Smooth muscle cell (in vitro differentiated cells): Measurements from ENCODE around the gene CHAD. TPM values are rescaled to one million over a fixed set of nuclear protein-coding genes. Genes with fewer than 3 reads are reported as not detected.

Source experiments
- DNase-seq: peaks from one replicate; lab custom pipeline; 2025; ENCODE audit not compliant: unreplicated experiment; lab: John Stamatoyannopoulos, UW
- H2AFZ ChIP-seq: fragments of 200-600 bp; sonication (generic); 2 replicates; pipeline ENCODE4 v1.6.0; 2016; ENCODE audit warnings: antibody characterized with exemption, low read depth, mild to moderate bottlenecking
- H3F3A ChIP-seq: fragments of 200-600 bp; sonication (generic); 2 replicates; pipeline ENCODE4 v1.6.0; 2017; ENCODE audit warnings: antibody characterized with exemption, low read depth
- H3K27ac ChIP-seq: fragments of 200-600 bp; sonication (generic); 2 replicates; pipeline ENCODE4 v1.5.1; 2016; ENCODE audit warnings: low read depth, mild to moderate bottlenecking
- H3K27me3 ChIP-seq: fragments of 200-600 bp; sonication (generic); 2 replicates; pipeline ENCODE4 v1.6.1; 2016; ENCODE audit warnings: low read depth, mild to moderate bottlenecking
- H3K36me3 ChIP-seq: fragments of 200-600 bp; sonication (generic); 2 replicates; pipeline ENCODE4 v1.5.1; 2016; ENCODE audit warnings: low read depth
- H3K4me1 ChIP-seq: fragments of 200-600 bp; sonication (generic); 2 replicates; pipeline ENCODE4 v1.5.1; 2016; ENCODE audit warnings: low read depth
- H3K4me2 ChIP-seq: fragments of 200-600 bp; sonication (generic); 2 replicates; pipeline ENCODE4 v1.6.0; 2016; ENCODE audit warnings: mild to moderate bottlenecking
- H3K4me3 ChIP-seq: fragments of 200-600 bp; sonication (generic); 2 replicates; pipeline ENCODE4 v1.5.1; 2016; ENCODE audit warnings: mild to moderate bottlenecking
- H3K79me2 ChIP-seq: fragments of 200-600 bp; sonication (generic); 2 replicates; pipeline ENCODE4 v1.6.0; 2016; ENCODE audit warnings: low read depth, mild to moderate bottlenecking
- H3K9ac ChIP-seq: fragments of 200-600 bp; sonication (generic); 2 replicates; pipeline ENCODE4 v1.6.0; 2016; ENCODE audit warnings: low read depth
- H3K9me3 ChIP-seq: fragments of 200-600 bp; sonication (generic); replicated peaks from 2 replicates; pipeline ENCODE4 v1.5.1; 2016; ENCODE audit warnings: low read depth
- H4K20me1 ChIP-seq: fragments of 200-600 bp; sonication (generic); 2 replicates; pipeline ENCODE4 v1.6.0; 2016; ENCODE audit warnings: low read depth
- WGBS: methylation state at CpG from one replicate; pipeline ENCODE4 v1.1.7; 2016; ENCODE audit warnings: low lambda C conversion rate; 5-methylcytosine and 5-hydroxymethylcytosine counted together
- polyA plus RNA-seq: library from polyadenylated mRNA; unstranded; fragments of >200 nt; fragmentation: Nextera tagmentation; extraction: Ambion mirVana; gene quantifications from 2 replicates; pipeline ENCODE4 v1.2.1, GENCODE V29; 2016
- total RNA-seq: library from RNA; depleted of rRNA; stranded (reverse); fragments of >200 nt; gene quantifications from 2 replicates; pipeline ENCODE4 v1.2.3, GENCODE V29; 2014
- TF ChIP-seq, protein P1 (sequence below): fragments of 200-600 bp; sonication (generic); IDR thresholded peaks from 2 replicates; pipeline ENCODE4 v1.5.1; 2017; ENCODE audit warnings: borderline replicate concordance, mild to moderate bottlenecking, antibody characterized with exemption; ENCODE audit not compliant: insufficient read depth, poor library complexity, severe bottlenecking

CHAD gene
- total and polyA plus RNA-seq, 2 experiments from 2014 or later = 0.43 TPM; not detected in 1

DNA sequence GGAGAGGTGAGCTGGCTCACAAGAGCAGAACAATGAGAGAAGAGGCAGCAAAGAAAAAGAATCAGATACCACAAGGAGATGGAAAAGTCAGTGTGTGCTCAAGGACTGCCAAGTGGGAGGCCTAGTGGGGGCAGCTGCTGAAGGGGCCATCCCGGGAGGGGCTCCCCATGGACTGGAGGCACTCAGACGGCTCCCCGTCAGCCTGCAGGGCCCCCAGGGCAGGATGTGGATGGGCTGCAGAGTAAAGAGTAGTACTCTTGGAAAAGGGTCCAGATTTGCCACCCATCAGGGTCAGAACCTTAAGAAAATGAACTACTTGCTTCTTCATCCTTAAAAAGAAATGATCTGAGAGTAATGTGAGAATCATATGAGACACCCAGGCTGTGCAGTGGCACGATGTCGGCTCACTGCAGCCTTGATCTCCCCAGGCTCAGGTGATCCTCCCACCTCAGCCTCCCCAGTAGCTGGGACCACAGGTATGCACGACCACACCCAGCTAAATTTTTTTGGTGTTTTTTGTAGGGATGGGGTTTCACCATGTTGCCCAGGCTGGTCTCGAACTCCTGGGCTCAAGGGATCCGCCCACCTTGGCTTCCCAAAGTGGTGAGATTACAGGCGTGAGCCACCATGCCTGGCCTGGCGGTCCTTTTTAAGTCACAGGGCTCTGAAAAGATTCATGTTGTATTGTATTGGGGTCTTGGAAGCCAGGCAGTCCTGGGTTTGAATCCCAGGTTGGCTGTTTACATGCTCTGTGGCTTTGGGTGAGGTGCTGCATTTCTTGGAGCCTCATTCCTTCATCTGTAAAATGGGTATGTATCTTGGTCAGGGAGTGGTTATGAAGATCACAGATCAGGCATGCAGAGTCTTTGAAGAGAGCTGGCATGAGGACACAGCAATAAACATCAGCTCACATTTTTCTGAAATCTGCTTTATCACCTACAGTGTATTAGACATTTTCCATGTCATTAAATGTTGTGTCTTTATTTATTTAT is 27.5 kb downstream of the CHAD start:
- WGBS = 95% methylated on average over 7 of the region's 10 CpGs
- Histone ChIP-seq H3K36me3 (no peaks in the 10 kb centered on the region), H3F3A (peaks cover 12% of the 10 kb centered on the region), H3K27me3 (no peaks in the 10 kb centered on the region), H3K4me3 (no peak overlapping the region), H3K9ac (no peak overlapping the region), H3K4me2 (no peak overlapping the region), H3K9me3 (no peaks in the 10 kb centered on the region), H3K27ac (no peak overlapping the region), H4K20me1 (peaks cover 29% of the 10 kb centered on the region), H3K79me2 (no peaks in the 10 kb centered on the region), H2AFZ (no peak overlapping the region), H3K4me1 (peaks cover 8% of the 10 kb centered on the region)
- no peak for DNase-seq
- TF ChIP-seq, protein P1, sequence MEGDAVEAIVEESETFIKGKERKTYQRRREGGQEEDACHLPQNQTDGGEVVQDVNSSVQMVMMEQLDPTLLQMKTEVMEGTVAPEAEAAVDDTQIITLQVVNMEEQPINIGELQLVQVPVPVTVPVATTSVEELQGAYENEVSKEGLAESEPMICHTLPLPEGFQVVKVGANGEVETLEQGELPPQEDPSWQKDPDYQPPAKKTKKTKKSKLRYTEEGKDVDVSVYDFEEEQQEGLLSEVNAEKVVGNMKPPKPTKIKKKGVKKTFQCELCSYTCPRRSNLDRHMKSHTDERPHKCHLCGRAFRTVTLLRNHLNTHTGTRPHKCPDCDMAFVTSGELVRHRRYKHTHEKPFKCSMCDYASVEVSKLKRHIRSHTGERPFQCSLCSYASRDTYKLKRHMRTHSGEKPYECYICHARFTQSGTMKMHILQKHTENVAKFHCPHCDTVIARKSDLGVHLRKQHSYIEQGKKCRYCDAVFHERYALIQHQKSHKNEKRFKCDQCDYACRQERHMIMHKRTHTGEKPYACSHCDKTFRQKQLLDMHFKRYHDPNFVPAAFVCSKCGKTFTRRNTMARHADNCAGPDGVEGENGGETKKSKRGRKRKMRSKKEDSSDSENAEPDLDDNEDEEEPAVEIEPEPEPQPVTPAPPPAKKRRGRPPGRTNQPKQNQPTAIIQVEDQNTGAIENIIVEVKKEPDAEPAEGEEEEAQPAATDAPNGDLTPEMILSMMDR = no peak

DNA sequence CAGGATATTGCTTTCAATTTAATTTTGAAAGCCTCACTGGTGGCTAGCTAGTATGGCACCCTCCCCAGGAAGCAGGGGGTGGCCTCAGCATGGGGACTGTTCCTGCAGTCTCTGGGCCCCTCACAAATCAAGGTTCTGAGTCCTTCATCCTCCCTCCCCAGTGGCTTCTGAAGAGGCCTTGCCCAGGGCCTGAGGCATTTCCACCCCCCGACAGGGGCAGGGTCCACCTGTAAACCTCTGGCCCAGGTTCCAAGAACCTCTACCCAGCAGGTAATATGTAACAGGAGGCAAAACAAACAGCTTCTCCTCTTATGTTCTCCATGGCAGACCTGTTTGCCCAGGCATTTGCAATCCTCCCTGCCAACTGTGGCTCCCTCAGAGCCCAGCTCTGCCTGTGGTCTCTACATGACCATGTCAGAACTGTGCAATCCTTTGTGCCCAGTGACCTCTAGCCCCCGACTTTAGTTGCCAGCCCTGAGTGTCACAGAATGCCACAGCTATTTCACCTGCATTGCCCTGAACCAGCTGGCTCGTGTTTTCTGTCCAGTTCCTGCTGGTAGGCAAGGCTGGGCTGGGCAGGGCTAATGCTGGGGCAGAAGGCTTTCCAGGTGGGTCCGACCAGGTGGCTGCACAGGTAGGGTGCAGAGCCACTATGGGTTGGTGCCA is 28.4 kb downstream of the CHAD start:
- no peaks in the 10 kb centered on the region for H3K9me3 ChIP-seq
- no peaks in the 10 kb centered on the region for H3K36me3 ChIP-seq
- H3K9ac ChIP-seq = no peak overlapping the region
- peaks cover 12% of the 10 kb centered on the region for H3F3A ChIP-seq
- no peak for DNase-seq
- no peaks in the 10 kb centered on the region for H3K79me2 ChIP-seq
- no peaks in the 10 kb centered on the region for H3K27me3 ChIP-seq
- WGBS = 96% methylated on average over 4 of the region's 4 CpGs
- TF ChIP-seq, protein P1 = no peak
- H4K20me1 ChIP-seq = peaks cover 29% of the 10 kb centered on the region
- H2AFZ ChIP-seq = no peak overlapping the region
- H3K4me3 ChIP-seq = no peak overlapping the region
- H3K27ac ChIP-seq = no peak overlapping the region
- H3K4me2 ChIP-seq = no peak overlapping the region
- H3K4me1 ChIP-seq = peaks cover 8% of the 10 kb centered on the region

DNA sequence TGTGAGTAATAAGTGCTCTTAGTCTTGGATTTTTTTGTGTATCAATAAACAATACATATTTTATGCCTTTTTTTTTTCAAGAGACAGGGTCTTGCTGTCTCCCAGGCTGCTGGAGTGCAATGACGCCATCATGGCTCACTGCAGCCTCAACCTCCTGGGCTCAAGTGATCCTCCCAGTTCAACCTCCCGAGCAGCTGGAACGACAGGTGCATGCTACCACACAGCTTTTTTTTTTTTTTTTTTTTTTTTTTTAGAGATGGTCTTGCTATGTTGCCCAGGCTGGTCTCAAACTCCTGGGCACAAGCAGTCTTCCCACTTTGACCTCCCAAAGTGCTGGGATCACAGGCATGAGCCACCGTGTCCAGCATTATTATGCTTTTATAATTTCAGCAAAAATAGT is 29.7 kb downstream of the CHAD start:
- peaks cover 8% of the 10 kb centered on the region for H3K4me1 ChIP-seq
- peaks cover 12% of the 10 kb centered on the region for H3F3A ChIP-seq
- 96% methylated on average over 4 of the region's 4 CpGs for WGBS
- no peaks in the 10 kb centered on the region for H3K79me2 ChIP-seq
- no peaks in the 10 kb centered on the region for H3K27me3 ChIP-seq
- no peak overlapping the region for H3K9ac ChIP-seq
- H3K4me2 ChIP-seq = no peak overlapping the region
- TF ChIP-seq, protein P1 = no peak
- H3K4me3 ChIP-seq = no peak overlapping the region
- no peak for DNase-seq
- no peak overlapping the region for H3K27ac ChIP-seq
- H2AFZ ChIP-seq = no peak overlapping the region
- no peaks in the 10 kb centered on the region for H3K9me3 ChIP-seq
- no peaks in the 10 kb centered on the region for H3K36me3 ChIP-seq
- H4K20me1 ChIP-seq = peaks cover 20% of the 10 kb centered on the region
